ENCODE data around the gene ITGA1.

The ITGA1 gene

DNA sequence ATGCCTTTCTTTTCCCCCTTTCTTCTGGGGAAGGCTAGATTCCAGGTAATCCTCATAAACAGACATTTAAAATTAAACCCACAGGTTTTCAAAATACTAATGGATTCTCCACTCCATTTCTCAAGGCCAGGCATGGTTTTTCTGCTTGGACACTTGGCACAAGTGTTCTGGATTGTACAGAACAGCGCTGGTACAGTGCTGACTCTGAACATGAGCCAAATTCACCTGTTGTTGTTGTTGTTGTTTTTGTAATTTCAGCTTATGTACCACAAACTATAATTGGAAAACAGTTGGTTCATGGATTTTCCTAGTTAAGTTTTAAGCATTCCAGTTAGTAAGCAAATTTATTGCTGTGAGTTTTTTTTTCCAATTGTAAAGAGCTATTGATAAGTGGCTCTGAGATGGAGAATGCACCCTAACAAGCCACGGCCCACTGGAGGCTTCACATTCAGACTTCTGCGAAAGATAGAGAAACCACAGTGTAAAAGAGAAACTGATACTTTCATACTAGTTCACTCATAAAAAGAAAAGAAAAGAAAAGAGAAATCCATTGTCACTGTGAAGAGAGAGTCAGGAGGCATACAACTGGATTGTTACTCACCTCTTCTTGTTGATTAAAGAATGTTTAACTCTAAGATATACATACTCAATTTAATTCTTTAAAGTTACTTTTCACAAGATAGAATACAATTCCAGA lies 16.2 kb upstream of the ITGA1 start:
- no peak for DNase-seq (ENCODE audit: low read depth in 2 of 3, low spot score in 2 of 3)

DNA sequence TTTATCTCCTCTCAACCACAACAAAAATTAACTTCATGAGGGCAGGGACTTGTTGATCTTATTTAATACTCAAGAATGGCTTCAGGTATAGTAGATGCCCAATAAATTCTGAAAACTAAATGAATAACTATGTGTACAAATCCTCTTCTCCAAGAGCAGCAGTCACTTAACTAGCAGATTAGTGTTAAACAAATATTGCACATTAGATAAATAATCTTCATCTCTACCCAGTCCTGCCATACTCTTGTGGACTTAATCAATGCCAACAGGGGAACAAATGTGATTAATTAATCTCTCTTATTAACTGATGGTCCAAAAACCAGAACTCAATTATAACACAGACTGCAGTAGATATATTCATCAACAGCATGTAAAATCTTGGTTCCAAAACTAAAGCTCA lies 15.0 kb upstream of the ITGA1 start:
- DNase-seq (ENCODE audit: low read depth in 2 of 3, low spot score in 2 of 3), result no peak

DNA sequence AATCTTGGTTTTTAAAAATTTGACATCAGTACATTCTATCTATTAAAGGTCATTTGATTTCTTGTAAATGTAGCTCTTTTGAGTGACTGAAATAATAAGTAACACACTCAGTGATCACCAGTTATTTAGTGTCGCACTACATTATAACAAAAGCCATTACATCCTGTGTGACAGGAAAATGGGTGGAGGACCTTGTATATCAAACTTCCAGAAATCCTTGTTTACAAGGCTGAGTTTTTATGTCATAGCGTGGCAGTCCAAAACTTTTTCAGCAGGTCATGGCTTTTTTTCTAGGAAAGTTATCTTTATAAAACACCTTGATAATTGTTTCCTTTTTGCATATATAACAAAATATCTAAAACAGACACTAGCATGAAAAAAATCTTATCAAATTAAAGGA lies 14.4 kb upstream of the ITGA1 start:
- no peak for DNase-seq (ENCODE audit: low read depth in 2 of 3, low spot score in 2 of 3)

DNA sequence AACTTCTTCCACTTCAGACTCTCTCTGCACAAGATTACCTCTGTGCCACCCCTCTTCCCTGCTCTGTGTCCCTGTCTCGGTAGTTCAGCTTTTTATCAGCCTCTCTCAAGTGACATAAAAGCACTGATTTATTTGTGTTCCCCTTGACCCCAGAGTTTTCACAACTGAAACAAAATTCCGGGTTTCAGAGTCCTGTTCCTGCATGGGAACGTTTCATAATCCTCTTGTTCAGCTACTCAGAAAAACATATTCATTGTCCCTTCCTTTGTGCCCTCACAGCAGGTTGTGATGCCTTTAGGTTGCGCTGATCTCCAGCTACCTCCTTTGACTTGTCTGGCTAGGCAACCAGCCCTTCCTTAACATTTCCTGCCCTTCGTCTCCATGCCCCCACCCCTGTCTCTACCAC lies 13.7 kb upstream of the ITGA1 start:
- no peak for DNase-seq (ENCODE audit: low read depth in 2 of 3, low spot score in 2 of 3)

DNA sequence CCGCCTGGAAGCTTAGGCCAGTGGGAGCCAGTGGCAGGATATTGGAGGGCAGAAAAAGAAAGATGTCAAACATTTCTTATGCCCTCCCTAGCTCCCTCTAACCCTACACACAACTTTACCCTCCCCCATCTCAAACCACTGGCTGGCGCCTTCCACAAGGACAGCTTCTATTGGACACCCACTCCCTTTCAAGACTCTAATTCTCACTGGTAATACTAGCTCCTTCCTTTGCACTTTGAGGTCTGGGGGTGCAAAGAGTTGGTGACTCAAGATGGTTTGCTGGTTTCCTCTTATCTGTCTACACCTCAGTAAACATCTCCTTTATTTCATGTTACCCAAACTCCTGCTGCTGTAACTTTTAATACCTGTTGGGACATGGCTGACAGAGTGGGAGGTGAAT lies 11.6 kb upstream of the ITGA1 start:
- DNase-seq (ENCODE audit: low read depth in 2 of 3, low spot score in 2 of 3), result no peak

DNA sequence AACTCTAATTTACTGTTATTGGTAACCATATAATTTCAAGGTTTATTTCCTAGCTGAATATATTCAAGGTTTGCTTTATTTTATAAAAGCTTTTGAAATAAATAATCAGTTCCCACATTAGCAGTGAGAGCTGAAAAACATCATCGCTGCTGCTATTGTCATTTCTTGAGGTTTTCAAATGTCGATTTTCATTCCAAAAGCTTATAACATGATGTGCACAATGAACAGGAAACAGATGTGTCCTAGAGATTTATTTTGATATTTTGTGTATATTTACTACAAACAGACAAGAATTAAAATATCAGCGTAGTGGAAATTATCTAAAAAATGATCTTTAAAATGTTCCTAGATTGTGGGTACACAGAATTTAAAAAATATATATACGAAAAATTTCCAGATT lies 10.5 kb upstream of the ITGA1 start:
- no peak for DNase-seq (ENCODE audit: low read depth in 2 of 3, low spot score in 2 of 3)

DNA sequence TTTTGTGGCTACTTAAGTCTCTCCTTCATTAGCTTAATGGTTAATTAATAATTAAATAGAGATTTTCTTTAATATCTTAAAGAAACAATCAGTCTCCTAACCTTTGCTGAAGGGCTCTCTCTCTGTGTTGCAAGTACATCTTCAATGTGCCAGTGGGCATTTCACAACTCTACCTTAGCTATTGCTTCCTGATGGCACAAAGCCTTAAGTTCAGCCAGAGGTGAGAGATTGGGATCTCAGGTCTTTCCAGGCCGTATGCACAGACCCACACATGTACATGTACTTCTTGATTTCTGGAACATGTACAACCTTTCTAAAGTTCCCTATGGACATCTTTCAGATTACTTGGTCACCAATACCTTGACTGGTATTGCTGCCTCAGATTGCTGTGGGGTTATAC lies 8.9 kb upstream of the ITGA1 start:
- DNase-seq (ENCODE audit: low read depth in 2 of 3, low spot score in 2 of 3), result no peak

DNA sequence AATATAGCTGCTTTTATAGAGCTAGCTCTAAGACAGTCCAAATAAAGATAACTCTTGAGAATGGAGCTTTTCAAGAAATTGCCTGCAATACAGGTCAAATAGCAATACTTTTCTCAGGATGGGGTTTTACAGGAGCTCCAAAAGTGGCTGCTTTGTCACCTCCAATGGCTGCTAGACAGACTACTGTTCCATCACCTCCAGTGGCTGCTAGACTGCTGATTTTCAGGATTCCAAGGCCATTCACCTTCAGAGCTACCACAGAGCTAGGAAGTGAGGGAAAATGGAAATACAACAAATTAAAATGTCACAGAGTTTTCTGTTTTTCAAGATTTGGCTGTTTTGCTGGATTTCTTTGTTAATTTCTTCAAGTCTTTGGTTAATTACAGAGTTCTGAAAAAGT lies 8.5 kb upstream of the ITGA1 start:
- no peak for DNase-seq (ENCODE audit: low read depth in 2 of 3, low spot score in 2 of 3)

DNA sequence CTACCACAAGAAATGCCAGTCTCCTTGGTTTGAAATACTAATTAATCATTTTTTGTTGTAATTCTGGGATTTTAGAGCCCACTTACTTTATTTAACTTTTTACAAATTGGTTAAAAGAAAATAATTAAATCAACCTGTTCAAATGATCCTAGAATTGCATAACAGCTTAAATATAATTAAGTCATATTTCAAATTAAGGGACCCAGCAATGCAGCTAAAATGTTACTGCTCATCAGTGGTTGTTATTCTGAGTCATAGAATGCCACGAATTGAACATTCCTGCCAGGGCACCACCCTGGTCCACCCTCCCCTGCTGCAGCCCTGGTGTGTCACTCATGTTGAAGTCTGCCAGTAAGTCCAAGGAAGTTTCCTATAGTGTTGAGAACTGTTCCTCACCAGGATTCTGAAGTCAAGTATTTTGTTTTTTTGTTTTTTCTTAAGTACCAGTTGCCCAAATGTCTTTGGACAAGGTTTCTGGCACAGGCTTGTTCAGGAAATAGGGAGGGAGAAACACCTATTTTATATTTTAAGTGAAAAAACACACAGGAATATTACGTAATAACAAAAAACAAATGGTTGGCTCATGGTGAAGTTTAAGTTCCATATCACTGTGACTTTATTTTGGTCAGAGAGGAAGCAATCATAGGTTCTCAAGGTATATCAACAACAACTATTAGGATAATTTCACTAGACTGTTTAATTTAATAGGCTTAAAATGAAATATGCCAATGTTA lies 4.3 kb upstream of the ITGA1 start:
- DNase-seq (ENCODE audit: low read depth in 2 of 3, low spot score in 2 of 3), result no peak

DNA sequence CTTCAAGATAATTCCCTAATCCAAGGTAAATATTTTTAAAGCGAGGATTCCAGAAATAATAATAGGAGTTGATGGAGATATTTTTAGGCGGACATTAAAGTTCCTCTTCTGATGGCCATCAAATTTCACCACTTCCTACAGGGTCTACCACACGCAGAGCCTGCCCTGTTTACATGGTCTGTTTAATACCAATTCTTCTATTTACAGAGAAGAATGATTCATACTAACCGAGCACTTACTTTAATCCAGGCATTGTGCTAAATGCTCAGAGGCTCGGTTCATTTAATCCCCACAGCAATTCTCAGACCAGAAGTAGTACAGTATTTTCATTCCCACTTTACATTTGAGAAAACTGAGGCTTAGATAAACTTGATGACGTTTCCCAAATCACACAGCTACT lies 3.0 kb upstream of the ITGA1 start:
- DNase-seq (ENCODE audit: low read depth in 2 of 3, low spot score in 2 of 3), result no peak

DNA sequence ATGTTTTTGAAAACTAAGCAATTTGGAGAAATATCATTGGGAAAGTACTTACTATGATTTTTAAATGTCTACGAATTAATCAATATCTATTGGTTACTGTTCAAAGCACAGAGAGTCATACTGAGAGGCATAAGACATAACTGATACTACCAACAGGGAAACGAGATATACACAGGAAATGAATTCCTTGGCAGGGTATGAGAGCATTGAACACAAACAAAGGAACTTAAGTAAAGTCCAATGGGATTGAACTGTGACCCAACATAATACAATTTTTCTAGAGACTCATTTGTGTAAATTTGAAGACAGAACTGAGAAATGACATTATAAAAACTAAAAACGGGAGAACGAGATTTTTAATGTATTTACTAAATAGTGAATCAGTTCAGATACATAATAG lies 1.3 kb upstream of the ITGA1 start:
- DNase-seq (ENCODE audit: low read depth in 2 of 3, low spot score in 2 of 3), result no peak

DNA sequence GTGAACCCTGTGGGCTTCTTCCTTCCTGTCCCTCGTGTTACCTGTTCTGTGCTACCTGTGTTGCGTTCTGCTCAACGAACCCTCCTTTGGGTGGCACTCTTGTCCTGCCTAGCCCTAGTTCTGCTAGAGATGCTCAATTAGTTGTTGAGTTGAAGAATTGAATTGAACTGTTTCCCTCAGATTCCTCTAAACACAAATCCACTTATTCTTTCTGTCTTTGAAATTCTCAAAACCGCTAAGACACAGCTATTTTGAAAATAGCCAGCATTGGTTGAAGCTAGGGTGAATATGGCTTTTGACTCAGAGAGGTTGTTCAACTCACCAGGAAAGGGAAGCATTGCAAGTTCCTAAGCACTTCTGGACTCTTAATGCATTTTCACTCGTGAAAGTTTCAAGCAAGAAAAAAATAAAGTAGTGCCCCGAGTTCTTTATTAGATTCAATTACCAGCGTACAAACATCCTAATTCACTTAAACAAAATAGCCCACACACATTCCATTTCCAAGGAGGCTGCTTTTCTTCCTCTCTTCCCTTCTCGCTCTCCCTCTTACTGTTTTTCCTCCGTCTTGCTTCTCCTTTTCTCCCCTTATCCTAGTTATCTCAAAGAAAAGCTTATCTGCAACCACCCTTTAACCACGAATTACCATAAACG lies 642 bp upstream of the ITGA1 start:
- no peak for DNase-seq (ENCODE audit: low read depth in 2 of 3, low spot score in 2 of 3)

DNA sequence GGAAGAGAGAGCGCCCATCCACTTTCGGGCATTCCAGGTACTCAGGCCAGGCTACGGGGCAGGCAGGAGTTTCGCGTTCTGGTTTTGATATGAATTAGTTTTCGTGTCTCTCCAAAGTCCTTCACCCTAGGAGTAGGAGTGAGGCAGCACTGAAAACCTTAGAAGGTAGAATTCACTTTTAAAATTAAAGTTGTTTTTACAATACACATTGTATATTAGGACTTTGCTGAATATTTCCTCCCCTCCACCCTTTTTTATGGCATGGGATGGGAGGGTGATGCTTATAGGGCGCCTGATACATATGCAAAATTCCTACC lies 747 bp downstream of the ITGA1 start:
- DNase-seq (ENCODE audit: low read depth in 2 of 3, low spot score in 2 of 3), result no peak

DNA sequence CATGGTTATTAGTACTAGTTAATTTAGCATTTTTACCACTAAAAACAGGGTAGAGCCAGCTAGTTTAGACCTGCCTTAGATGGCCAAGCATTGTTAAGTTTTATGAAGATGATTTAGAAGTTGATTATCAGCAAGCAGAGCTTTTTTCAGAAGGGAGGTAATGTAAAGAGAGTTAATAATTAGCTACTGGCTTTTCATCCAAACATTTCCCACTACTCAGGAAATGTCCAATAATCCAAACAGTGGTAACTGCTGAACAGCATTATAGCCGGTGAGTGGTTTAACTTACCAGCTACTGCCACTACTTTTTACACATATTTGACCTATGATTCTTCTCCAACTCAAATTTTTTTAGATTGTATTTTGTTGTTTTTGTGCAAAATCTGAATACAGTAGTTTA lies 1.7 kb downstream of the ITGA1 start:
- no peak for DNase-seq (ENCODE audit: low read depth in 2 of 3, low spot score in 2 of 3)

DNA sequence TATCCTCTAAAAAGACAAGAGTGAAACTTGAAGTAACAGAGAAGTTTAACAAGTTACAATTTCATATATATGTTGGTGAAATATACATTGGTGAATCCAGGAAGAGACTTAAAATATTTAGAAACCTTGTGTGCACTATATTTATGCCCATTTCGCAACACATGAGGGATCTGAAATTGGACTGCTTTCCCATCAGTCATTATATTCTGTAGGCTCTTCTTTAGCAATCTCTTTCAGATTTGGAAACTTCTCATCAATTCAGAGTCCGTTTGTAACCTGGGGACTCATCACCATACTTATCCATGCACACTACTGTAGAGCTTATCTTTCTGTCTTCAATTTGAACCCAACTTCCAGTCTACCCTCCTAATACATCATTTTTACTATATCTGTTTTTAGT lies 2.1 kb downstream of the ITGA1 start:
- DNase-seq (ENCODE audit: low read depth in 2 of 3, low spot score in 2 of 3), result no peak

DNA sequence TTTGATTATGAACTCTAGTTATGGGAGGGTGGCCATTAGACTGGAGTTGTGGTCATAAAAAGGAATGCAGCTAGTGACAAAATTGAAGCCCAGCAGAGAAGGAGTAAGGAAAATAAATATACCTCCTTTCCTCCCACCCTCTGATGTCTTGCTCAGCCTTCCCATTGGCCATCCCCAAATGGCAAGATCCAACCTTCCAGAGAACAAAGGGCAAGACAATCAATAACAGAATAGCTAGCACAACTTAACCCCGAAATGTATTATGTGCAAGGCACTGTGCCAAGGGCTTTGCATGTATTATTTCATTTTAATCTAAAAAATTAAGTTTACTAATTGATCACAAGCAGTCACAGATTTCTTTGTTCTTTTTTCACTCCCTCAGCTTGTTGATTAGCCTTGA lies 3.6 kb downstream of the ITGA1 start:
- no peak for DNase-seq (ENCODE audit: low read depth in 2 of 3, low spot score in 2 of 3)

DNA sequence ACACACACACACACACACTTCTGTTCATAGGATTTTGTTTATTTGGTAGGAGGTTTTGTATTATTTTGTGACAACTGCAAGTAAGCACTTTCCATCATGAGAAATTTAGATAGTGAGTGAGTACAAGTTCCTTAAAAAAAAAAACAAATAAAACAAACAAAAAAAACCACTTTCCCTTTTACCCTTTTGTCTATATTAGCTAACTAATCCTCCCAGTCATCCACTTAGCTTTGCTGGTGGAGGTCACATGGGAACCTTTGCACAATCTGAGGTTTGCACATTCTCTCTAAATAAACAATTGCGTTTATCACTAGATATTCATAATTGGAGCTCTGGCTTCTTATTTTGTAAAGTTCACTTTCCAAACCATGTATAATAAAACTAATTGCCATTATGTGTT lies 6.8 kb downstream of the ITGA1 start:
- no peak for DNase-seq (ENCODE audit: low read depth in 2 of 3, low spot score in 2 of 3)

DNA sequence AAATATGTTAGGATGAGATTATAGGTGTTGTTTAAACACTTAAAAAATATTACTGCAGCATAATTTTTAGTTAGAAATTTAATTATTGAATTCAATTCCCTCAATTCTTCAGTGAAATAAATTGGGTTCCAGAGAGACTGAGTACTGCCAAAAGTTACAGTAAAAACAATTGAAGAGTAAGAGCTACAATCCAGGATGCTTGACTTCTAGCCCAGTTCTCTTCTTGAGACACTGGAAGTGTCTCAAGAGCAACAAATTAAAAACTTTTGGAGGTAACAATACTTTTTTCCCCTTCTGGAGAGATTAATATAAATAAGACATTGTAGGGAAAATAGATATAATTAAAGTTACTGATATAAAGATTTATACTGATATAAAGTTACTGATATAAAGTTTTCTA lies 8.3 kb downstream of the ITGA1 start:
- DNase-seq (ENCODE audit: low read depth in 2 of 3, low spot score in 2 of 3), result no peak

DNA sequence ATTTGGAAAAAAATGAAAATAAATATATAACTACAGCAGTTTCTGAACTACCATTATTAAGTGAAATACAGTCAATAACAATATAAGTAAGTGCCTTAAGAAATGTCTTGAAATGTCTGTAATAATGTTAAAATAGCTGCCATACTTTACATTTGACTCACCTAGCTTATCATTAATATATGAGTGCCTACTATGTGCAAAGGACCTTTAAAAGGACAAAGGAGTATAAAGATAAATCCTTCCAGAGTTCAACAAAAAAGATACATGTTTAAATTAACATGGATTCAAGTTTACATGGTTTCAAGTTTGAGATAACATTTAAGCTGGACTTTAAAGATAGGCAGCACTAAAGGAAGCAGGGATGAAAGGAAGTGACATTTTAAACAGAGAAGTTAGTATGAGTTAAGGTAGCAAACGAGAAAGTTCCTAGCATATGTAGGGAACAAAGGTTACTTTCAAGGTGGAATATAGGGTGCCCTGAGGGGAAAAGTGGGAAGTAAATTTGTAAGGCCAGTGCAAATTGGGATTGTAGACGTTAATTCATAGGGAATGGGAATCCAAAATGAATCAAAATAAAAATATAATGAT lies 8.9 kb downstream of the ITGA1 start:
- DNase-seq (ENCODE audit: low read depth in 2 of 3, low spot score in 2 of 3), result no peak

DNA sequence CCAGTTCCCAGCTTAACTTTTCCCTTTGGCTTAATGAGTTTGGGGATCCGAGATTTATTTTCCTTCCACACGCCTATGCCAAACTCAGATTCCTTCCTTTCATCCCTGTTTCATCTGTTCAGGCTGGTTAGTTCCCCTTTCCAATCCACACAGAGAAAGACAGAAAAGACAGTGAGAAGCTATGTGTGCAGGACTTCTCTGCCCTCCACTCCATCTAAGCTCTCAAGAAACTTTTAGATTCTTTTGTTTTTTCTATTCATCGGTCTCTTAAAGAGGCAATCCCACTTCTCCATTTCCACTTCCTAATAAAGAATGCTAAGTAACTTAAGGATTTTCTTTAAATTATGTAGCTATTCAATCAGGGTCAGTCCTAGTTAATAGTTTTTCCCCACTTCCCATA lies 11.2 kb downstream of the ITGA1 start:
- no peak for DNase-seq (ENCODE audit: low read depth in 2 of 3, low spot score in 2 of 3)

DNA sequence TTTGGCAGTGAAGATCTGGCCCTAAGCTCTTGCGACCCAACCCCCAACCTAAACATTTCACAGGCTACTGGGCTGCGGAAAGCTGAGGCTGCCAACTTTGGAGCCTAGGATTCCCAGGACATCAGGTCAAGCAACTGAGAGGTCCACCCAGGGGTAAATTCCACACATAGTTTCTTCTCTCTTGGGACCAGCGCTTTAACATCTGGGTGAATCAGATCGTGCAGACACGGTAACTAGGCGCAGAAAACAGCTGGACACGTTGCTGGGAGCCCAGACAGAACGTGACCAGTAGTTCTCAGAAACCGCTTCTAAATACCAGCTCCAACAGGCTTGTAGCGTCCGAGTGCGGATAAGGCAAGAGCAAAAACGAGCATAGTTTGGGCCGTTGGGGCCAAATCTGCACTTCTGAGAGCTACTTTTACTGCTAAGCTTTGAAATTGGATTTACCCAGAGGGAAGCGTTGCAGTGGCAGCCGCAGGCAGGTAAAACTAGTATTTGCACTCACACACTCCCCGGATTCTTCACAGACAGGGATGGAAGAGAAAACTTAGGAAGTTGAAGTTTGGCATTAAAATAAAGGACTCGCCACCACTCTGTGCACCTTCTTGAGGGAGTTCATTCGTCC lies 11.8 kb downstream of the ITGA1 start:
- DNase-seq (ENCODE audit: low read depth in 2 of 3, low spot score in 2 of 3), result no peak

DNA sequence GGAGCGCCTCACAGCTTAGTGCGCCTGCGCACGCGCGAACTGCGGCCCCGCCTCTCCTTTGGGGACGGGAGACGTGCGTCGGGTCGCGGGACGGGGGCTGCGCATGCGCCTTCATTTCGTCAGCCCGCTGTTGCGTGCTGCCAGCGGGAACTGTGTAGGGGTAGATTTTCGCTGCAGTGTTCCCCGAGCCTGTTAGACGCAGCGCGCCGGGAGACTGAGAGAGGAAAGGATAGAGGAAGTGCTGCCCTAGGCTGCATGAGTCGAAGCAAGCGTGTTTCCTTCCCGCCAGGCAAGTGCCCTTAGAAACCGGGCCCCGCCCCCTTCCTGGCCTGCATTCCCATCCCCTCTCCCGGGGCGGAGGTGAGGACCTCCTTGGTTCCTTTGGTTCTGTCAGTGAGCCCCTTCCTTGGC lies 12.3 kb downstream of the ITGA1 start:
- DNase-seq (ENCODE audit: low read depth in 2 of 3, low spot score in 2 of 3), result peak; percentile 87 to 93 (median 88)
